SKM-1 (cell line): Measurements from ENCODE around the gene PLTP.
"Not testable (repeated sequence)": the region's sequence is repeated elsewhere in the genome, so short reads cannot be mapped to it uniquely, and the experiment has no call there.

Experiments
- DNase-seq: peaks from one replicate; lab custom pipeline; 2025; ENCODE audit not compliant: unreplicated experiment; lab: John Stamatoyannopoulos, UW

The PLTP gene

DNA sequence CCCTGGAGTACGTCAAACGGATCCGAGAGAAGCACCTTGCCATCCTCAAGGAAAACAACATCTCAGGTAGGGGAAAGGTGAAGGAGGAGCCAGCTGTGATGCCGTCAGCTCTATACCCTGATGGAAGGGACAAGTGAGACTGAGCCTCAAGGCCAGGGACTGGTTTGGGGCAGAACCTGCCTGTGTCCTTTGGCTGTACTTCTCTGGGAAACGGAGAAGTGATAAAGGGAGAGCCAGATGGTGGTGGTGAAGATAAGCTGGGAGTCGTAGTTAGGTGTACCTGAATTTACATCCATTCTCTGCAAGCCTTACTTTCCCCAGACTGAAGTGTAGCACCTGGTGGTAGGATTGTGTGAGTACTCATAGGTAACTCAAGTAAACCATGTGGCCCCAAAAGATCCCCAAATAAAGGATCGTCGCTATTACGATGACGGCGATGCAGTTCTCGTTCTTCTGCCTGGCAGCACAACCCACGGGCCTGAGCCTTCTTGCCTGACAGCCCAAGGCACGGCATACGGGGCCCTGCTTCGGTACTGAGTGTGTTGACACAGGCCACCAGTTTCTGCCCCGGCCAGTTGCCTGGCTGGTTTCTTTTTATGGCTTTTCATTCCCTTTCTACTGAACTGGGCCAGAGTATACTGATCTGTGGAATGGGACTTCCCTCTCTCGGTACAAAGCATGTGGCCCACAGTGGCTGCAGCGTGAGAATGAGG, 33.2 kb upstream of the PLTP start:
- no peak for DNase-seq

DNA sequence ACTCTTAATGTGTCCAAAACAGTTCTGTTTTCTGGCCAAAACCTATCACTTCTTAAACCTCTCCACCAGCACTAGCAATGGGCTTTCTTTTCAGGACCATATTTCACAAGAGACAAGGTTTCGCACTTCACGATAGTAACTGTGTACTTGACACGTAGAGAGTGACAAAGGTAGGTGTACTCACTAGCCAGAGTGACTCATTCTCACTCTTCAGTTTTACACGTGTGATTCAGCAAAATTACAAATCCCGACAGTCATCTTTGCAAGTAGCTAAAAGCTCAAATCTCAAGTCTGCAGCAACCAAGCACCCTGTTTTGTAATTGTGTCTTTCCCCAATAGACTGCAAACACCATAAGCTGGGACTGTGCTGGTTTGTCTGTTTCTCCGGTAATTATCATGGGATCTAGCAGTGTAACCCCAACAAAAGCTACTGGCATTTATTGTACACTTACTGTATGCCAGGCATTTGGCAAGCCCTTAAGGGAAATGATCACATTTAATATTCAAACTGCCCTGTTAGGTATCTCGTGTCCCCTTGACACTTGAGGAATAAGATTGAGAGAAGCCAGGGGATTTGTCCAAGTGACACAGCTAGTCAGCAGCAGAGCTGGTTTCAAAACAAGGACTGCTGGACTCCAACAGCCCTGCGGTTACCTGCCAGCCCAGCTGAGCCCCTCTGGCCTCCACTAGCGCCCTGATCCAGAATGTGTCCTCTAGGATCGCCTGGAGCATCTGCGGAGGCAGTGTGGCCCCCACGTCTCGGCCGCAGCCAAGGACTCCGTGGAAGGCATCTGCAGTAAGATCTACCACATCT, 32.4 kb upstream of the PLTP start:
- no peak for DNase-seq

GRCh38 chr20:45943613-45944012, 31.7 kb upstream of the PLTP start:
- no peak for DNase-seq

DNA sequence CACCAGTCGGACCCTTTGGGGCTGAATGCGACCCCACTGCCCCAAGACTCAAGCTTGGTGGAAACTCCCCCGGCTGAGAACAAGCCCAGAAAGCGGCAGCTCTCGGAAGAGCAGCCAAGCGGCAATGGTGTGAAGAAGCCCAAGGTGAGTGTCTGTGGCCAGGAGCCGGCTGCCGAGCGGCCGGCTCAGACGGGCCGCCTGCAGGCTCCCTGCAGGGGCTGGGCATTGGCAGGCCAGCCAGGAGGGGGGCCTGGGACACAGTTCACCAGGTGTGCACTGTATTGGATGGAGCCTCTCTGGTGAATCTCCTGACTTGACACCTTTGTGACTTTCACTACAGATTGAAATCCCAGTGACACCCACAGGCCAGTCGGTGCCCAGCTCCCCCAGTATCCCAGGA, 28.5 kb upstream of the PLTP start:
- no peak for DNase-seq

GRCh38 chr20:45940053-45940452, 28.1 kb upstream of the PLTP start:
- DNase-seq = no peak

DNA sequence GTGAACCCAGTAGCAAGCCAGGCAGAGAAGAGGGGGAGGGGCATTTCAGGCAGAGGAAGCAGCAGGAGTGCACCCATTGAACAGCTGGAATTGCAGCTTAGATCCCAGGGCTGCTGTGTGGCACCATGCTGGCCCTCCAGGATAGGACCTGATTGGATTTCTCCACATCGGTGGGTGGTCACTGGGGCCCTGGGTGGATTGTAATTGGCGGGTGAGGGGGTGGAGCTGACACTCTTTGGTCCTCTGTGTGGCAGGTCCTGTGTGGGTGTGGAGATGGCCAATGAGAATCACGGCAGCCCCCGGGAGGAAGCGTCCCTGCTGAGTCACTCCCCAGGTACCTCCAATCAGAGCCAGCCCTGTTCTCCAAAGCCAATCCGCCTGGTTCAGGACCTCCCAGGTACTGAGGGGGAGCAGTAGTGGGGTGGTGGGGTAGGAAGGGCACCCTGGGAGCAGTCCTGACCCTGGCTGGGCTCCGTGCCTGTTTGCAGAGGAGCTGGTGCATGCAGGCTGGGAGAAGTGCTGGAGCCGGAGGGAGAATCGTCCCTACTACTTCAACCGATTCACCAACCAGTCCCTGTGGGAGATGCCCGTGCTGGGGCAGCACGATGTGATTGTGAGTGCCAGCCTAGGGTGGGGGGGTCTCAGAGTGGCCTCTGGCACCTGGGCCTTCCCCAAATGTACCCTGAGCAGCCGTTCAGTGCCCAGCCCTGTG, 26.9 kb upstream of the PLTP start:
- no peak for DNase-seq

DNA sequence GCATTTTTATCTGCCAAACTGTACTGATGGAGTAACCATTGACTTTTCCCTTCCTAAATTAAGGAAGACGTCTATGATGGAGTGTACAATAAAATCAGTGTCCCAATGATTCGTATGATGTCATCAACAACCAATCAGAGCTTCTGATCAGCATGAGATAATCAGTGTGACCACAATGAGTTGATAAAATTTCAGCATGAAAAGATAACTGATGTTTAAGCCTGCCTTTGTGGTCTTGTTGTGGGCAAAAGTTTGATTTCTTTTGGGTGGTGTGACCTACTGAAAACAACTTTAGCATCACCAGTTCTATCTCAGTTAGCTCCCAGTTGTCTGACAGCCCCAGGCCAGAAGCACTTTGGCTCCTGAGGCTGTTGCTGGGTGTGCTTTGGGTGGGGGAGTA, 25.8 kb upstream of the PLTP start:
- no peak for DNase-seq

- DNase-seq = no peak
These were observed 23.6 kb upstream of the PLTP start for GRCh38 chr20:45935416-45936046.

GRCh38 chr20:45934586-45935415, 22.8 kb upstream of the PLTP start, which contains the start of gene PCIF1:
Gene PCIF1 (plus strand): TSS chr20:45934683. CDS start chr20:45939000, 4,317 bp downstream.
- DNase-seq = peak; percentile 91

DNA sequence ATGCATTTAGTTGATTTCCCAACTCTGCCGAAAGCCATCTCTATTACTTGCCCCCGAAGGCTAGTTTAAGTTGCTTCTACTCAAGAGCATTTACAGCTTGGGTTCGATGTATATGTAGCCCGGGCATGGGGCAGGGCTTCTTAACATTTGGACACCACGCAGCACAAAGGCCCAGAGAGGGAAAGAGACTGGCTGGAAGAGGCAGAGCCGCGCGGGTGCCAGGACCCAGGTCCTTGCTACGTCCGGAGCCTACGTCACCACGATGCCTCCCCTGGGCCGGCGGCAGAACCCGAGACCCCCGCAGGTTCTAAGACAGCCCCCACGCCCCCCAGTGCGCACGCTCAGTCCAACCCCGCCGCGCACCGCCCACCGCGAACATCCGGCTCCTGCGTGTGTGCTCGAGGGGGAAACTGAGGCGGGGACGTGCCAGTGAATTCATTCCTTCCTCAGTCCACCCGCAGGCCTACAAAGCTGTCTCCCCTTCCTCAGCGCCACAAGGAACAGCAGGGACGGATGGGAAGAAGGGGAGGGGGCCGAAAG, 22.2 kb upstream of the PLTP start:
- DNase-seq = no peak

GRCh38 chr20:45933266-45934045, 21.5 kb upstream of the PLTP start:
- DNase-seq = peak; percentile 54

DNA sequence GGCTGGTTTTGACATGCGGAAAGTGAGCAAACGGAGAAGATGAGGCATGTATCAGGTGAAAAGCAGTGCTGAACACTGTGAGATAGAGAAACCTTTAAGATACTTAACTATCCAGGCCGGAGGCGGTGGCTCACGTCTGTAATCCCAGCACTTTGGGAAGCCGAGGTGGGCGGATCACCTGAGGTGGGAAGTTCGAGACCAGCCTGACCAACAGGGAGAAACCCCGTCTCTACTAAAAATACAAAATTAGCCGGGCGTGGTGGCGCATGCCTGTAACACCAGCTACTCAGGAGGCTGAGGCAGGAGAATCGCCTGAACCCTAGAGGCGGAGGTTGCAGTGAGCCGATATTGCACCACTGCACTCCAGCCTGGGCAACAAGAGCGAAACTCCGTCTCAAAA, 19.7 kb upstream of the PLTP start:
- not testable (repeated sequence) for DNase-seq

- no peak for DNase-seq
These were observed 15.3 kb upstream of the PLTP start for GRCh38 chr20:45927071-45927878.

- no peak for DNase-seq
These were observed 14.7 kb upstream of the PLTP start for GRCh38 chr20:45926731-45927070.

DNA sequence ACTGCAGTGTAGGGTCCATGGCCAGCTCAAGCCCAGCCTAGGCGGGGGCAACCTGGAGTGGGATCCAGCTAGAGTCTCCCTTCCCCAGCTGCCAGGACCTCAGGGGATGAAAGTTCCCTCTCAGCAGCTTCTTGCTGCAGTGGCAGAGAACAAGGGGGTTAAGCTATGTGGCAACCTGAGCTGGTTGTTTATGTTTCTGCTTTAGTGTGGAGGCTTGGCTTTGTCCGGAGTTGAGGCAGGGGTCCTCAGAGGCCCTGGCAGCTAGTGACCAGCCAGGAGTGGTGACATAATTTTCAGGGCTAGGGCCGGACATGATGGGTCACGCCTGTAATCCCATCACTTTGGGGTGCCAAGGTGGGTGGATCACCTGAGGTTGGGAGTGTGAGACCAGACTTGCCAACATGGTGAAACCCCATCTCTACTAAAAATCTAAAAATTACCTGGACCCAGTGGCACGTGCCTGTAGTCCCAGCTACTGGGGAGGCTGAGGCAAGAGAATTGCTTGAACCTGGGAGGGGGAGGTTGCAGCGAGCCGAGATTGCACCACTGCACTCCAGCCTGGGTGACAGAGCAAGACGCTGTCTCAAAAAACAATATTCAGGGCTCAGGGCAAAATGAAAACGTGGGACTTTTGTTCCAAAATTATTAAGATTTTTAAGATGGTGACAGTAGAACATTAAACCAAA, 14.0 kb upstream of the PLTP start:
- no peak for DNase-seq

DNA sequence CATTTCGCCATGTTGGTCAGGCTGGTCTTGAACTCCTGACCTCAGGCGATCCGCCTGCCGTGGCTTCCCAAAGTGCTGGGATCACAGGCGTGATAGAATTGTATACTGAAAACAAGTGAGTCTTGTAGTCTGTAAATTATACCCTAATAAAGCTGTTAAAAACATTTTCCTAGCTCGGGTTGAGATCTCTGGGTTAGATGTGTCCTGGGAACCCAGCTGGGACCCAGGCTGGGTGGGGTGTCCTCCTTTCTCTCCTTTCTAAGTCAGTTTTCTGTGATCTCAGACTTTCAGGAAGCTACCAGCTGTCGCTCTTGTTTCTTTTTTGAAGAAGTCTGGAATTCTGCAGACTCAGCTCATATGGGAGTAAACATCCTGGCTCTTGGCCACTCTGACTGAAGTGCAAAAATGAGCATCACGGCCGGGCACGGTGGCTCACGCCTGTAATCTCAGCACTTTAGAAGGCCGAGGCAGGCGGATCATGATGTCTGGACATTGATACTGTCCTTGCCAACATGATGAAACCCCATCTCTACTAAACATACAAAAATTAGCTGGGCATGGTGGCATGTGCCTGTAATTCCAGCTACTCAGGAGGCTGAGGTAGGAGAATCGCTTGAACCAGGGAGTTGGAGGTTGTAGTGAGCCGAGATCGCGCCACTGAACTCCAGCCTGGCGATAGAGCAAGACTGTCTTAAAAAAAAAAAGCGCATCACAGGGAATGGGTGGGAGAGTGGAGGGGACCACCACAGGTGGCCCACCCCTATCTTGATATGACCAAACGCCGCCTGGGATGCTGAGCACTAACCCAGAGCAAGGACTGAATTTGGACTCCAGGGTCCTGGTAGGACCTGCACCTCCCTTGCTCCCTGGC, 12.7 kb upstream of the PLTP start:
- no peak for DNase-seq
